Right renal pelvis (tissue), 4 donors: ENCODE results near the gene NUBP2. TPM values are rescaled to one million over a fixed set of nuclear protein-coding genes. Genes with fewer than 3 reads are reported as not detected.
A peak's percentile ranks its signal among the peaks of the same experiment; 100 is the strongest.
"Not testable (repeated sequence)": the region's sequence is repeated elsewhere in the genome, so short reads cannot be mapped to it uniquely, and the experiment has no call there.

ENCODE experiments used
- DNase-seq, 4 donors: peaks; one replicate each; pipeline ENCODE4 v3.0.0-alpha.2; 2013; ENCODE audit warnings: low read depth in 4 of 4, low spot score in 3 of 4, missing footprints in 1 of 4
- polyA plus RNA-seq, 4 donors: library from polyadenylated mRNA; unstranded; fragments of 120-200 nt; gene quantifications; one replicate each; pipeline ENCODE4 v1.2.1, GENCODE V29; 2013; ENCODE audit not compliant: insufficient read length in 4 of 4

NUBP2 gene
- polyA plus RNA-seq, 4 donors: 36.8 to 62.7 (median 40.5) TPM

DNA sequence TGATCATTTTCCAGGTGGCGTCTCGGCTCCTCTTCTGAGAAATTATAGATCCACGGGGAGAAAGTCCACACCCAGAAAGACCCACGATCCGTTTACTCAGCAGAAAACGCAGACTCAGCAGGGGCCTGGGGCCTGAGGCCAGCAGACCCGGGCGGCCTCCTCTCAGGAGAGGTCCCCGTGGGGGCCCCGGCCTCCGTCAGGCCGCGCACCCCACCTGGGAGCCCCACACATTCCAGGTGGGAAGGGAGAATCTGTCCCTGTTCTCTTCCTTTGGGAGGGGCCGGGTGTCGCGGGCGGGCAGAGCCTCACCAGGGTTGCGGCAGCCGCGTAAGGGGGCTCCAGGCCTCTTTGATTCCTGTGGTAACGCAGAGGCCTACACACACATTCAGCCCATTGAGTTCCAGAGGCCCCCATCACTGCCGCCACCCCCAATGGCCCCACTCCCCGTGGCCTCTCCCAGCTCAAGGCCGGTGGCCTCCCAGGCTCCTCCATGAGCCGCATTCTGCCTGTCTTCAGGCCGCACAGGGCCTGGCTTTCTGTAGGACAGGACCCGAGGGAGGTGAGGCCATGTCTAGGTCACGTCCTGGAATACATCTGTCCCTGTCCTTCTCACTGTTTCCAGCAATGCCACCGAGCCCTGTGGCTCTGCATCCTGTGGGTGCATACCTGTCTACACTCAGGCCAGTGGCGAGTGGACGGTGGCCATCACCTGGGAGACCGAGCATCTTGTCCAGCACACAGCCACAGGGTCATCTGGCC, 12.3 kb downstream of the NUBP2 start:
- DNase-seq: no peak

DNA sequence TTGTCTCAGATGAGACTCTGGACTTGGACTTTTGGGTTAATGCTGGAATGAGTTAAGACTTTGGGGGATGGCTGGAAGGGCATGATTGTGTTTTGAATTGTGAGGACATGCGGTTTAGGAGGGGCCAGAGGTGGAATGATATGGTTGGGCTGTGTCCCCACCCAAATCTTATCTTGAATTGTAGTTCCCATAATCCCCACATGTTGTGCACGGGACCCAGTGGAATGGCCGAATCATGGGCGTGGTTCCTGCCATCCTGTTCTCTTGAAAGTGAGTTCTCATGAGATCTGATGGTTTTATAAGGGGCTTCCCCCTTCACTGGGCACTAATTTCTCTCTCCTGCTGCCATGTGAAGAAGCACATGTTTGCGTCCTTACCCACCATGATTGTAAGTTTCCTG, 16.5 kb downstream of the NUBP2 start:
- not testable (repeated sequence) for DNase-seq

DNA sequence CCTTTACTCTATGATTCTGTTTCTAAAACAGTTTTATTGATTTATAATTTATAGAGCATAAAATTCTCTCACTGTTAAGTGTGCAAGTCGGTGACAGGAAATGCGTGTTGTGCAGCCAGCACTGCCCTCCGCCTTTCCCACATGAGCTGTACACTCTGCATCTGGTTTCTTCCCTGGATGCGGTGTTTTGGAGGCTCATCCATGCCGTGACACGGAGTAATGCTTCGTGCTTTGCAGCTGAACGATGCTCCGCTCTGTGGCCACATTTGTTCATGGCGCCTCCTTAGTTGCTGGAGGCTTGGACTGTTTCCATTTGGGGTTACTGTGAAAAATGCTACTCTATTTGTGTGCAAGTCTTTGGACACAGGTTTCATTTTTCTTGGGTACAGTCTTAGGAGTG, 17.9 kb downstream of the NUBP2 start:
- DNase-seq: no peak

DNA sequence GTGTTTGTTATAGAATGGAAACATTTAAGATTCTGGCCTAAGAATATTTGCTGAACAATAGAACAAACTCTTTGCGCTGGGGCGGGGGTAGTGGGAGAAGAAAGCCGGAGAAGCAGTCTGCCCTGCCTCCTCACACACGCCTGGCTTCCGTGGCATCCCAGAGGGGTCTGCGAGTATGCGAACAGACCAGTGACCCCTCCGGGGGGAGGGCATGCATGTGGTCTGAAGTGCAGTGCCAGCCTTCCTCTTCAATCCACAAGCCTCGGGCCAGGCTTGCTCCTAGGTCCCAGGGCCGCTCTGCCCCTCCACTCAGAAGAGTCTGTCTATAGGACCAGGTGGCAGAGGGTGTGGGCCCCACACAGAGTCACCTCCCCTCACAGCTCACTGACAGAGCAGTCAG, 24.9 kb downstream of the NUBP2 start:
- no peak for DNase-seq

DNA sequence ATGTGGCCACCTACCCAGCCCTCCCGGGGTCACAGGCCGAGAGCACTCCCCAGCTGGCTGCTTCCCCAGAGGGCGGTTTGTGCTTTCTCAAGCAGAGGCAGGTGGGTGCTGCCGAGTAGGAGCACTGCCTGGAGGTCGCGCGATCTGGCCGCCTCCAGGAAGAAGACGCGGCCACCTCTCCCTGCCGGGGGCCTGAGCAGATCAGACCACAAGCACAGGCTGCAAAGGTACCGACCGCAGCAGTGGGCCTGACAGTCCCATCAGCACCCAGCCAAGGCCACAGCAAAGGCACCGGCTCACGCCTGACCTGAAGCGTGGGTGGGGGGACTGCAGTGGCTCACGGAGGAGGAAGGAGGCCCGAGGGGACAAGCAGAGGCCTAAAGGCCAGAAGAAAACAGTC, 25.9 kb downstream of the NUBP2 start:
- DNase-seq: no peak

DNA sequence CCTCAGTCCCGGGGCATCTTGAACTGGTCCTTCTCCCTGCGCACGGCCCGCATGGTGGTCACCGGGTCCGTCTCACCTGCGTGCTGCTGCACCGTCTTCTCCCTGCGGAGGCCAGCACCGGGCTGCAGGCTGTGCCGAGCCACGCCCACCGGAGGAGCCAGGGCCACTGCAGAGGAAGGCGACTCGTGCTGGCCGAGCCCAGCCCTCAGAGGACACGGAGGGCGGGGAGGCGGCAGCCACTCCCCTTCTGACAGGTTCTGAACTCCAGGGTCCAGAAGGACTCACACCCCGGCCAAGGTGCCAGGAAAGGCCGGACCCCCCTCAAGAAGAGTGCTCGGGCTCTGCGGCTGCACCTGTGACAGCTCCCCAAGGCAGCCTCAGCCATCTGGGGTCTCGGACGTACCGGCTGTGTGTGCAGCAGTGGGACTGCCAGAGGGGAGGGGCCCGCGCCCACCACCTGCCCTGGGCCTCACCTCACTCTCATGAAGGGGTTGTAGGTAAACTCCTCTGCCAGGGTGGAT, 26.6 kb downstream of the NUBP2 start:
- DNase-seq: no peak

DNA sequence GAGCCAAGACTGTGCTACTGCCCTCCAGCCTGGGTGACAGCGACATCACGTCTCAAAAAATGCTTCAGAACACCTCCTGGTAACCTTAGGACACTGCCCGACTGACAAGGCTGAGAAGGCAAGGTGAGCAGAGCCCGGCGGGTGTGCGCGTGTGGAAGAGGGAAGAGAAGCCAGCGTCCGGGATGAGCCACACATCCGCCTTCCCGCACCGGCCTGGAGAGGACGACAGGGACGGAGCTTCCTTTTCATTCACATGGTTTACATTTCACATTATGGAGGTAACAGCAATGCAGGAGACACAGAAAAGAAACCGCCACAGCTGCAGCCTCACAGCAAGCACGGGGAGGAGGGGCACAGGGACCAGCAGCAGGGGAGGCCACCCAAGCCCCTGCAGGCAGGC, 27.3 kb downstream of the NUBP2 start:
- DNase-seq: no peak

DNA sequence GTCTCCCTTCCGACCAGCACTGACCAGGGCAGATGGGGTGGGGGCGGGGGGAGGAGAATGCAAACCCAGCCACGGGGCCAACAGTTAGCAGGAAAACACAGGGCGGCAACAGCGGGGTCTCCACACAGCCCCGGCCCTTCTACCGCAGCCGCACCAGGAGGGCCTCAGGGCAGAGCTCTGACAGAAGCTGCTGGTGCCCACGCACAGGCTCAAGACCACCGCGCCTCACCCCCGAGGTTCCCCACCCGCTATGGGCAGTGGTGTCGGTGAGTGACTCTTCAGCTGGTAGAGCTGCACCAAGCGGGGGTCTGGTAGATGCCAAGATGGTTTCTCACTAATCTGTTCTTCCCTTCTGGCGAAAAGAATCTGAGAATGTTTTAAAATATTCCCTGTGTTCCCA, 27.8 kb downstream of the NUBP2 start:
- no peak for DNase-seq

DNA sequence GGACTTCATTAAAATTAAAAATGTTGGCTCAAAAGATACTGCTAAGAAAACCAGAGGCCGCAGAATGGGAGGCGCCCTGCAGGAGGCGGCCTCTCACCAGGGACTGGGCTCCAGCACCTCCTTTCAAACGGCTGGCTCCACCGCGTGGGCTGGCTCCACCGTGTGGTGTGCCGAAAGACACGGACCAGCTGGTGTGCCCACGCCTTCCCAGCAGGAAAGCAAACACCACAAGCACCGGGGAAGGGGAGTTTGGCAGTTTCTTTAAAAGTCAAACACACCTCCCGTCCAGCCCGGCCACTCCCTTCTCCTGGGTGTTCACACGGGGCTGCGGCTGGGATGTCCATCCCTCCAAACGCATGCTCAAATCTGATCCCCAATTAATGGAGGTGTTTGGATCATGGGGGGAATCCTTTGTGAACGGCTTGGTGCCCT, 30.0 kb downstream of the NUBP2 start:
- peak in 2 of 4 donors; percentile 35 to 46 for DNase-seq

DNA sequence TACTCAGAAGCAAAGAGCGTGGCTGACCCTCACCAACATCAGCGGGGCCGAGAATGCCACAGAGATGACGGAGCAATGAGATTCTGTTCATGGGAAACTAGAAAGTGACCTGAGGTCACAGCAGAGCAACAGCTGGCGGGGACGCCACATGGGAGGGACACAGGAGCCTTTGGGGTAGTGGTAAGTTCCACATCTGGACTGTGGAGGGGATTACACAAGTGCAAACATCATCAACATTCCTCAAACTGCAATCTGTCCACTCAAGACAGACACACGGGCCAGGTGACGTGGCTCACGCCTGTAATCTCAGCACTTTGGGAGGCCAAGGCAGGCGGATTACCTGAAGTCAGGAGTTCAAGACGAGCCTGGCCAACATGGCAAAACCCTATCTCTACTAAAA, 32.7 kb downstream of the NUBP2 start:
- DNase-seq: no peak

DNA sequence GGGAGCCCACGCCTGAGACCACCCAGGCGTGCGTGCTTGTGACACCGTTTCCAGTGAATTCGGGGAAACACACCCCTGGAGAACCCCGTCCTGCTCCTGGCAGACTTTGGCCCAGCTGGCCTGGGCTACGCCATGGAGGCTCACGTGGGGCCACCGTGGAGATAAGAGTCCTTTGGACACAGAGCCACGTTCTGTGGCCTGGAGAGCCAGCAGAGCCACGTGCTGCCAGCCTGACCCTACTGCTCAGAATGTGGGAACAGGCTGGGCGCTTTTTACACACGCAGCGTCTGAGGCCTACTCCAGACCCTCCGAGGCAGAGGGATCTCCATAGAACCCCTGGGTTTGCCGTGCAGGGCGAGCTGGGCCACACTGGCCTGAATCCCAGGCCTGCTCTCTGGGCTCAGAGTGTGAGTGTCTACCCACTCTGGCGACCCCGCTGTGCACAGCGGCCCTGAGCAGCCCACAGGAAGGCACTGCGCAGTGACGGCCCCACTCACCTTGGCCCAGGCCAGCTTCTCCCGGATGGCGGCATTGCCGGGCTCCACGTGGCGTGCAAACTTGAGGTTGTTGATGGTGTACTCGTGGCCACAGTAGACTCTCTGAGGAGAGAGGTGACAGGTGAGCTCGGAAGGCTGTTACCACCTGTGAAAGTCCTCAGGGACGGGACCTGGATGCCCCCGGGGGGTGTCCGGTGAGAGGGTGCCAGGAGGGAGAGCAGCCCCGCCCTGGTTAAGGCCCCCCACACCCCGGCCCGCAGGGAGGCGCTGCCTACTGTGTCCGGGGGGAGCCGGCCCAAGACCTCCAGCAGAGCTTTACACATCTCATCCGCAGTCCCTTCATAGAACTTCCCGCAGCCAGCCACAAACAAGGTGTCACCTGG, 33.9 kb downstream of the NUBP2 start:
- DNase-seq: no peak

DNA sequence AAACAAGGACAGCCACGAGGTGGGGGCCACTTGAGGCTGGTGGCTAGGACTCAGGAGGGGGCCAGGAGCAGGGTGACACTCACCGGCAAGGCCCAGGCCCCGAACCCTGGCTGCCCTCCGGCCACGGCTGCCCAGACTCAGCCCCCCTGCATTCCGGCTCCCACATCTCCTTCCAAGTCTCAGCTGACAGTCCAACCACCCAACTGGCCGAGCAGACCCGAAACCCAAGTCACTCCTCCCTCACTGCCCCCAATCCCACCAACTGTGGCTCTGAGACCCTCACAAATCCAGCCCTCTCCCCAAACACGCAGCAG, 34.5 kb downstream of the NUBP2 start:
- DNase-seq: no peak

DNA sequence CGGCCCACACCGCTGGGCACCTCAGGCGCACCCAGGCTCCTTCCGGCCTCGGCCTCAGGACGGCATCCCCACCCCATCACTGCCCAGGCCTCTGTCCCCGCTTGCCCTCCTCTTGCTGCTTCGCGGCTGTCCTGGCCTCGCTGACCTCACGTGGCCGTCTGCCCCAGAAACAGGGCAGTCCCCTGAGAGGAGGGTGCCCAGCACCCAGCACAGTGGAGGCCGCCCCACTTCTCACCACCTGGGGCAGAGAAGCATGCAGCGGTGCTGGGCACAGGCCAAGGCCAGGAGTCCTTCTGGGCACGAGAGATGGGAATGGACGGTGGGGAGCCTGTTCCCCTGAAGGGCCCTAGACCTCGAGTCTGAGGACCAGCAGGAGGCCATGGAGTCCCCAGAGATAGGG, 35.0 kb downstream of the NUBP2 start:
- no peak for DNase-seq

DNA sequence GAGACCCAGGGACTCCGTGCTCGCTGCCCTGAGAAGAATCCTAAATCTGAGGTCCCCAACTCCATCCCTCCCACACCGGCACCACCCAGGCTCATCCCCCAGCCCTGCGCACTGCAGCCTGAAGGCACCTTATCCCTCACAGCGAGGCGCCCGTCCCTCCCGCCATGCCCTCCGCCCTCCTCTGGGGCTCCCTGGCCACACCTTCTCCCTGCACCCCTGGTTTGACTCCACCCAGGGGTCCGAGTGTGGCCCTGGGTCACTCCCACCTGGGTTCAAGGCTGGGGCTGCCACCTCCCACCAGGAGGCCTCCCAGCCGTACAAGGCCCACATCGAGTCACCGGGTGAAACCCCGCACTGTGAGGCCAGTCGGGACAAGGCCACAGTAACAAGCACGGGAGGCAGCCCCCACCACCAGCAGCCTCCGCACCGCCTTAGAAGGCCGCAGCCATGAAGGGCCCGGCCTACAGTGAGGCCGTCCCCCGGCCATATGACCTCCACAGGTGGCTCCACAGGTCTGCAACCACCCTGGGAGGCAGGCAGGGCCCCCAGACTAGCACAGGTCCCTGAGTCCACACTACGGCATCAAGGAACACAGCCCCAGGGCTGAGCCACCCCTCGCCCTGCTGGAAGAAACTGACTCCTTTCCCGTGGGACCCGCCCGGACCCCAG, 35.6 kb downstream of the NUBP2 start:
- no peak for DNase-seq

DNA sequence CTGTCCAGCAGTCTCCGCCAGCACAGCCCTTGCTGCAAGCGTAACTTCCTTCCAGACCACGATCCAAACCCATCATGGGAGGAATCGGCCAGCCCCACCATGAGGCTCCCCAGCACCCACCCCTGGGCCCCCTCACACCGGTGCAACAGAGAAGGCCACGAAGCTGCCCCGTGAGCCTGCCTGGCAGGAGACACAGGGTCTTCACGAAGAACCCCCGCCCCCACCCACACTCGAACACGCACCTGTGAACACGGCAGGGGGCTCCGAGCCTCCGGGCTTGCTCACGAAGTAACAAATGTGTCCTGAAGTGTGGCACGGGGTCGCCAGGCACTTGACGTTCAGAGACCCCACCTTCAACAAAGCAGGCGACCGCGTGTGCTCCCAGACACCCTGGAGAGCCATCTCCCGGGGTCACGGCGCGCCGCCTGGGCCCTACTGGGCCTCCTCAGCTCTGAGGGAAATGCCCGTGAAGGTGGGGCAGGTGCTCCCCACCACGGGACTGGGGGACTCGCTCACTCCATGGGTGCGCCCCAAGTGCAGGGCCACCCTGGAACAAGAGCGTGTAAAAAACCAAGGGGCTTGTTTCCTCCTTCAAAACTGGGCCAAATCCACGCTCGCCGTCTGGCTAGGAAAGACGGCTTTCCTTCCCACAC, 36.2 kb downstream of the NUBP2 start:
- DNase-seq: no peak

DNA sequence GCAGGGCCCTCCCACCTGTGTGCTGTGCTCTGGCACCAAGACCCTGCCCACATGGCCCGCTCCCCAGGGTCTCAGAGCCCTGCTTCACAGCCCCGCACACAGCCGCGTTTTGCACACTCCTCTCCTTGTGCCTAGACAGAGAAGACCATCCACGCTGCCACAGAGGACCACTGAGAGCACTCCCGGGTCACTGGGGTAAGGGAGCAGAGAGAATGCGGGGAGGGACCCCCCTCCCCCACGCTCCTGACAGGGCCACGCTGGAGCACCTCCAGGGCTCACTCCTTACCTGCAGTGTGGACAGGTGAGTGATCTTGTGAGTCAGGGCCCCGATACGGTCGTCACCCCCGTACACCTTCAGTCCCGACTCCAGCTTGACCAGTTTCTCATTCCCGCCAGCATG, 36.9 kb downstream of the NUBP2 start:
- no peak for DNase-seq

DNA sequence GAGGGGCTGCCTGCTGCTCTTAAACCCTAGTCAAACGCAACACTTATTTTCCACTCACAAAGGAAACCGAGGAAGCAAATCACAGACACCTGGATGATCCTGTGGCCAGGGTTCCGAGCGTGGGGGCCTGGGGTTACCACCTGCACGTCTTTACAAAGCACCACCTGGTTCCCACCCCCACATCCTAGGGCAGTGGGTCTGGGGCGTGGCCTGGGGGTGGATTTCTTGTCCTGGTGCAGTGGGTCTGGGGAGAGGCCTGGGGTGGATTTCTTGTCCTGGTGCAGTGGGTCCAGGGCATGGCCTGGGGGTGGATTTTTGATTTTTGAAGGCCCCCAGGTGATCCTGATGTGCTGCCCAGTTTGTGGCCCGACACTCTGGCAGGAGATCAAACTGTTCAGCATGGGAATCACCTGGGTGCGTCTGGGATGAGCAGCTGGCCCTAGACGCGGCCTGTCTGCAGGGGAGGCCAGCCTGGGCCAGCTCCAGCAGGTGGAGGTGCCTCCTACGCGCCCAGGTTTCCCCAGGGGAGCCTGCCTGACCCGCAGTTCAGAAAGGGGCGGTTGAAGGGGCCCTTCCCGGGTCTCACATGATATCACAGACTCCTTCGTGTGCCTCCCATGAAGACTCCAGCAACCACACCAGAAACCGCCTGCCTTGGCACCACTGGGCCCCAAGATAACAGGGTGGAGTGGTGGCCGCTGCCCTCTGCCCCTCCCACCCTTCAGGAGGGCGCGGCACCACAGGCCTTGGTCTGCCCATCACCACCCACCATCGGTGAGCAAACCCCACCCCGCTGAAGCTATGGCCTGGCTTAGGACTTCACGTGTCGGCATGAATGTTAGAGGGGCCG, 37.6 kb downstream of the NUBP2 start:
- no peak for DNase-seq

DNA sequence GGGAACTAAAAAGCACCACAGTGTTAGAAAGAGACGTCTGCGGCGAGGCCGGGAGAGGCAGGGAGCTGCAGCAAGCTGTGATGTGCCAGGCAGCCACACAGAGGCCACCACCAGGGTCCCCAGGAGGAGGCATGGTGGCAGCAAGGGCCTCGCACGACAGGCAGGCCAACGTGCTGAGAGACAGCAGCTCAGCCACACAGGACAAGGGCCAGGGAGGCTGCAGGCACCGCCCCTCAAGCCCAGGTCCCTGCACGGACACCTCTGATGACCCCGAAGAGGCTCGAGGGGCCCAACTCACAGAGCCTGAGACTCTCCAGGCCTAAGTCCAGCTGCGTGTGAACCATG, 38.2 kb downstream of the NUBP2 start:
- no peak for DNase-seq

DNA sequence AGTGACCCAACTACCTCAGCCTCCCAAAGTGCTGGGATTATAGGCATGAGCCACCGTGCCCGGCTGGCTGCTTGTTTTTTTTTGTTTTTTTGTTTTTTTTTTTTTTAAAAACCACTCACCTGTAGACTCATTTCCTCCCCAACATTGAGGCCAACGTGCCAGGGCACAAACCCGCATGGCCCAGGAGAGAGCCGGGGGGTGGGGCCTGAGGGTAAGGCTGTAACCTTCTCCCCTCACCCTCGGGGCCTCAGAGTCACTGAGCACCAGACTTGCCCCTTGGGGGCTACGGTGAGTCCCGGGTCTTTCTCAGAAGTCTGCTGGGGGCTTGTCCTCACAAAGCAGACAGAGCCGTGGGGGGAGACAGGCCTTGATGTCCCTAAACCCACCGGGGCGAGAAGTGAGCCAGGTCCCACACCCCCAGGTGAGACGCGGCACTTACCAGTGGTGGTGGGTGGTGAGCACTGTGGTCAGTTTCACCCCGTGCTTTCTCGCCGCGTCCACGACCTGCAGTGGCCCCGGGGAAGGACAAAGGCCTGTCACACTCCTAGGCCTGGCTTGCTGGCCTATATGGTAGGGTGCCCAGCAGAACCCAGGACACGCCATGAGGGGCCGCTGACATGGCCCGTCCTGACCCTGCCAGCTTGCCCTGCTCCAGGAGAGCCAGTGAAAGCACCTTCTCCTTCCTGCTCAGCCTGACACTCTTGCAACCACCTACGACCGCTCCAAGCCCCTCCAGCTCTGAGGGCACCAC, 39.3 kb downstream of the NUBP2 start:
- DNase-seq: no peak
